Measurements from ENCODE around the gene TRMT2A.

Gene TRMT2A

GRCh38 chr22:20096574-20097420, 20.2 kb downstream of the TRMT2A start:
- Histone ChIP-seq H2AFZ (ENCODE audit: low read depth, low read length) (no peak overlapping the region), H3K79me2 (ENCODE audit: low read length) (no peaks in the 10 kb centered on the region), H3K4me2 (ENCODE audit: low read length) (no peak overlapping the region), H3K27me3 (ENCODE audit: low read depth, low read length) (no peaks in the 10 kb centered on the region), H3K9me3 (ENCODE audit: insufficient read depth, low read length) (no peaks in the 10 kb centered on the region), H3K36me3 (replicated peaks; ENCODE audit: low read depth, low read length) (peaks cover 73% of the 10 kb centered on the region), H3K4me1 (ENCODE audit: low read length) (no peaks in the 10 kb centered on the region), H3K27ac (ENCODE audit: low read length) (no peak overlapping the region), H3K4me3 (ENCODE audit: low read length) (no peak overlapping the region), H4K20me1 (ENCODE audit: insufficient read depth, low read length) (no peaks in the 10 kb centered on the region), H3K9ac (ENCODE audit: low read length) (no peak overlapping the region)
- TF ChIP-seq EZH2phosphoT487 (IDR thresholded peaks at IDR 0.05; ENCODE audit: low read depth) (no peak), CTCF (IDR thresholded peaks at IDR 0.05; ENCODE audit: low read depth, low read length) (no peak)

GRCh38 chr22:20095521-20095920, 21.5 kb downstream of the TRMT2A start:
- H3K27me3 ChIP-seq (ENCODE audit: low read depth, low read length), result no peaks in the 10 kb centered on the region
- H3K79me2 ChIP-seq (ENCODE audit: low read length), result no peaks in the 10 kb centered on the region
- no peak overlapping the region for H3K9ac ChIP-seq (ENCODE audit: low read length)
- no peak overlapping the region for H3K4me3 ChIP-seq (ENCODE audit: low read length)
- no peaks in the 10 kb centered on the region for H4K20me1 ChIP-seq (ENCODE audit: insufficient read depth, low read length)
- H3K4me1 ChIP-seq (ENCODE audit: low read length), result no peaks in the 10 kb centered on the region
- H3K36me3 ChIP-seq (replicated peaks; ENCODE audit: low read depth, low read length), result peaks cover 79% of the 10 kb centered on the region
- H2AFZ ChIP-seq (ENCODE audit: low read depth, low read length), result no peak overlapping the region
- no peak for TF ChIP-seq CTCF (IDR thresholded peaks at IDR 0.05; ENCODE audit: low read depth, low read length)
- no peak for TF ChIP-seq EZH2phosphoT487 (IDR thresholded peaks at IDR 0.05; ENCODE audit: low read depth)
- no peak overlapping the region for H3K27ac ChIP-seq (ENCODE audit: low read length)
- no peak overlapping the region for H3K4me2 ChIP-seq (ENCODE audit: low read length)
- no peaks in the 10 kb centered on the region for H3K9me3 ChIP-seq (ENCODE audit: insufficient read depth, low read length)

GRCh38 chr22:20094197-20094807, 22.7 kb downstream of the TRMT2A start:
- Histone ChIP-seq H3K27me3 (ENCODE audit: low read depth, low read length) (no peaks in the 10 kb centered on the region), H3K9ac (ENCODE audit: low read length) (no peak overlapping the region), H3K4me1 (ENCODE audit: low read length) (no peaks in the 10 kb centered on the region), H3K4me3 (ENCODE audit: low read length) (no peak overlapping the region), H2AFZ (ENCODE audit: low read depth, low read length) (no peak overlapping the region), H4K20me1 (ENCODE audit: insufficient read depth, low read length) (no peaks in the 10 kb centered on the region), H3K9me3 (ENCODE audit: insufficient read depth, low read length) (no peaks in the 10 kb centered on the region), H3K27ac (ENCODE audit: low read length) (no peak overlapping the region), H3K4me2 (ENCODE audit: low read length) (no peak overlapping the region), H3K79me2 (ENCODE audit: low read length) (no peaks in the 10 kb centered on the region), H3K36me3 (replicated peaks; ENCODE audit: low read depth, low read length) (peaks cover 86% of the 10 kb centered on the region)
- TF ChIP-seq EZH2phosphoT487 (IDR thresholded peaks at IDR 0.05; ENCODE audit: low read depth) (no peak), CTCF (IDR thresholded peaks at IDR 0.05; ENCODE audit: low read depth, low read length) (peak; percentile 24; the same call in 1 of the 2 replicates)

GRCh38 chr22:20093418-20094196, 23.4 kb downstream of the TRMT2A start:
- no peaks in the 10 kb centered on the region for H3K4me1 ChIP-seq (ENCODE audit: low read length)
- H3K4me2 ChIP-seq (ENCODE audit: low read length), result no peak overlapping the region
- H2AFZ ChIP-seq (ENCODE audit: low read depth, low read length), result no peak overlapping the region
- H4K20me1 ChIP-seq (ENCODE audit: insufficient read depth, low read length), result no peaks in the 10 kb centered on the region
- H3K9ac ChIP-seq (ENCODE audit: low read length), result no peak overlapping the region
- no peaks in the 10 kb centered on the region for H3K9me3 ChIP-seq (ENCODE audit: insufficient read depth, low read length)
- no peaks in the 10 kb centered on the region for H3K27me3 ChIP-seq (ENCODE audit: low read depth, low read length)
- peaks cover 85% of the 10 kb centered on the region for H3K36me3 ChIP-seq (replicated peaks; ENCODE audit: low read depth, low read length)
- no peak overlapping the region for H3K27ac ChIP-seq (ENCODE audit: low read length)
- TF ChIP-seq EZH2phosphoT487 (IDR thresholded peaks at IDR 0.05; ENCODE audit: low read depth) (no peak), CTCF (IDR thresholded peaks at IDR 0.05; ENCODE audit: low read depth, low read length) (no peak)
- no peaks in the 10 kb centered on the region for H3K79me2 ChIP-seq (ENCODE audit: low read length)
- no peak overlapping the region for H3K4me3 ChIP-seq (ENCODE audit: low read length)
